HepG2 (cell line): ENCODE measurements around the gene CHRM5. TPM values are rescaled to one million over a fixed set of nuclear protein-coding genes. Genes with fewer than 3 reads are reported as not detected.

Experiments
- ATAC-seq: fragments of 200-7000 bp; cut with Tn5 transposase; 3 replicates; pipeline ENCODE4 v1.9.1; 2020; ENCODE audit warnings: mild to moderate bottlenecking, moderate library complexity
- BruUV-seq: library from RNA; stranded (reverse); fragments of 400-500 nt; replicated peaks from 2 replicates; lab custom pipeline; 2021; lab: Mats Ljungman, UMichigan
- CTCF ChIA-PET: fragments of 300-600 bp; formaldehyde crosslinking; extraction: SDS; loops from one replicate; lab custom pipeline; 2021; ENCODE audit warnings: low total read pairs, inconsistent platforms, low intra/inter-chr PET ratio; lab: Yijun Ruan, JAX
- POLR2A ChIA-PET: fragments of 350-600 bp; sonication (Branson Sonifier 250); formaldehyde crosslinking; loops from one replicate; lab custom pipeline; 2020; ENCODE audit warnings: antibody characterized with exemption, inconsistent platforms; lab: Yijun Ruan, JAX
- DNase-seq: peaks from one replicate; pipeline ENCODE4 v3.0.0-alpha.2; 2015; ENCODE audit warnings: low spot score
- FAIRE-seq: peaks from 3 replicates; lab custom pipeline; 2011; peaks lifted over from hg19 to GRCh38; lab: Jason Lieb, UNC
- H2AFZ ChIP-seq: one replicate; pipeline ENCODE4 v1.6.1; 2011; ENCODE audit warnings: low read length, inconsistent platforms
- H3K27ac ChIP-seq: fragments of 300-600 bp; 3 replicates; pipeline ENCODE4 v1.8.0; 2011; ENCODE audit warnings: mixed run types, mild to moderate bottlenecking, mixed read lengths, low read length, inconsistent platforms; ENCODE audit not compliant: insufficient read depth; ENCODE audit errors: extremely low read length
- H3K27me3 ChIP-seq, 2 experiments: fragments of 200-600 bp in 1 of 2; 2 replicates in 1 of 2; 3 replicates in 1 of 2; pipeline versions ENCODE4 v1.6.0 to v1.8.0; 2011; ENCODE audit warnings: low read length in 2 of 2, mild to moderate bottlenecking in 2 of 2, moderate library complexity in 2 of 2, inconsistent platforms in 1 of 2; ENCODE audit not compliant: insufficient read depth in 2 of 2, control insufficient read depth in 1 of 2
- H3K36me3 ChIP-seq, 2 experiments: fragments of 200-600 bp in 1 of 2; replicated peaks in 1 of 2; 2 replicates in 1 of 2; 3 replicates in 1 of 2; pipeline versions ENCODE4 v1.5.1 to v1.8.0; 2011; ENCODE audit warnings: low read length in 2 of 2, inconsistent platforms in 1 of 2; ENCODE audit not compliant: insufficient read depth in 2 of 2, control insufficient read depth in 1 of 2
- H3K4me1 ChIP-seq: 2 replicates; pipeline ENCODE4 v1.5.1; 2012; ENCODE audit warnings: low read length, inconsistent platforms; ENCODE audit not compliant: insufficient read depth
- H3K4me2 ChIP-seq: 2 replicates; pipeline ENCODE4 v1.6.0; 2011; ENCODE audit warnings: low read depth, low read length, inconsistent platforms
- H3K4me3 ChIP-seq, 3 experiments: fragments of 200-600 bp in 1 of 3; sonication (generic), shearing (Covaris generic) in 1 of 3; replicated peaks in 1 of 3; 2 replicates each; pipeline ENCODE4 v1.5.1; 2011 to 2016; ENCODE audit warnings: low read length in 3 of 3, inconsistent platforms in 2 of 3, low read depth in 2 of 3, mild to moderate bottlenecking in 2 of 3, control low read depth in 1 of 3, mixed read lengths in 1 of 3; ENCODE audit not compliant: insufficient read depth in 1 of 3
- H3K79me2 ChIP-seq: one replicate; pipeline ENCODE4 v1.6.1; 2011; ENCODE audit warnings: low read length, inconsistent platforms; ENCODE audit not compliant: insufficient read depth
- H3K9ac ChIP-seq: 2 replicates; pipeline ENCODE4 v1.6.0; 2011; ENCODE audit warnings: mild to moderate bottlenecking, low read depth, low read length, inconsistent platforms; ENCODE audit not compliant: insufficient read depth
- H3K9me3 ChIP-seq: 2 replicates; pipeline ENCODE4 v1.5.1; 2012; ENCODE audit warnings: mild to moderate bottlenecking, low read length
- H4K20me1 ChIP-seq: 2 replicates; pipeline ENCODE4 v1.6.0; 2011; ENCODE audit warnings: inconsistent platforms, mild to moderate bottlenecking, low read length, moderate library complexity; ENCODE audit not compliant: insufficient read depth
- HNRNPH1 ChIP-seq: fragments of 200-400 bp; formaldehyde crosslinking; optimal IDR thresholded peaks from 2 replicates; pipeline ENCODE3; 2017; ENCODE audit warnings: mild to moderate bottlenecking, low read depth, low read length
- HOXA9 ChIP-seq: sonication (generic); formaldehyde crosslinking; IDR thresholded peaks from 2 replicates; pipeline ENCODE4 v1.8.1; 2022; ENCODE audit warnings: missing genetic modification reagents, mild to moderate bottlenecking, moderate library complexity, borderline replicate concordance
- KDM5B ChIP-seq: sonication (generic); formaldehyde crosslinking; IDR thresholded peaks from 2 replicates; pipeline ENCODE4 v1.4.0; 2020; ENCODE audit warnings: missing genetic modification reagents, mild to moderate bottlenecking, borderline replicate concordance
- KMT2B ChIP-seq: IDR thresholded peaks from 2 replicates; pipeline ENCODE4 v1.6.1; 2016; ENCODE audit warnings: missing genetic modification reagents, missing compliant biosample characterization
- MED13 ChIP-seq: sonication (generic); formaldehyde crosslinking; IDR thresholded peaks from 2 replicates; pipeline ENCODE4 v1.5.0; 2020; ENCODE audit warnings: missing genetic modification reagents
- SKI ChIP-seq: fragments of 450-650 bp; IDR thresholded peaks from one replicate; pipeline ENCODE4 v1.6.1; 2018; ENCODE audit warnings: mild to moderate bottlenecking; ENCODE audit not compliant: partially characterized antibody
- SOX6 ChIP-seq, 2 experiments: fragments of 450-650 bp in 1 of 2; sonication (generic) in 1 of 2; formaldehyde crosslinking in 1 of 2; IDR thresholded peaks; 2 replicates each; pipeline versions ENCODE4 v1.4.0 to v1.6.1; 2017 to 2020; ENCODE audit warnings: antibody characterized with exemption in 1 of 2, mild to moderate bottlenecking in 1 of 2, missing genetic modification reagents in 1 of 2
- SRSF4 ChIP-seq: fragments of 200-400 bp; formaldehyde crosslinking; IDR thresholded peaks from one replicate; pipeline ENCODE4 v1.6.1; 2018; ENCODE audit warnings: mild to moderate bottlenecking, low read depth, low read length, moderate library complexity; ENCODE audit not compliant: poor library complexity, severe bottlenecking
- ZNF562 ChIP-seq: sonication (generic); formaldehyde crosslinking; IDR thresholded peaks from 2 replicates; pipeline ENCODE4 v1.8.0; 2022; ENCODE audit warnings: missing genetic modification reagents, borderline replicate concordance
- WGBS: methylation state at CpG from one replicate; pipeline ENCODE4 v1.1.6; 2017; ENCODE audit warnings: low lambda C conversion rate; 5-methylcytosine and 5-hydroxymethylcytosine counted together
- in situ Hi-C: cut with HindIII; loops from 2 replicates; pipeline ENCODE4 v1.10.0; 2017; ENCODE audit warnings: low pct_unique_long_range_greater_than_20kb; ENCODE audit not compliant: extremely low pct_ligation_motif_present
- intact Hi-C: fragments of 100-400 bp; cut with micrococcal nuclease; formaldehyde crosslinking; loops from one replicate; pipeline ENCODE4 v1.10.0; 2022; ENCODE audit not compliant: unreplicated experiment
- polyA plus RNA-seq, 8 experiments: library from polyadenylated mRNA; depleted of rRNA in 3 of 8; stranded (reverse) in 7 of 8; unstranded in 1 of 8; fragments of >200 nt; fragmentation: Illumina TruSeq in 4 of 8; extraction: Trizol in 4 of 8; gene quantifications; 2 replicates each; pipeline versions ENCODE4 v1.2.1 to v1.2.3, GENCODE V29; 2011 to 2016; ENCODE audit warnings: low read depth in 4 of 8, missing spikeins in 1 of 8, mixed read lengths in 1 of 8; ENCODE audit not compliant: insufficient read depth in 1 of 8
- total RNA-seq, 5 experiments: library from RNA; depleted of rRNA; stranded (reverse); fragments of >200 nt; fragmentation: Illumina TruSeq; extraction: Trizol; gene quantifications; 2 replicates each; pipeline ENCODE4 v1.2.3, GENCODE V29; 2016; ENCODE audit warnings: low read depth in 1 of 5
- TF ChIP-seq, protein P1 (sequence below): sonication (generic); formaldehyde crosslinking; IDR thresholded peaks from 2 replicates; pipeline ENCODE4 v1.4.0; 2020; ENCODE audit warnings: missing genetic modification reagents, mild to moderate bottlenecking, borderline replicate concordance
- TF ChIP-seq, protein P2 (sequence below): IDR thresholded peaks from 2 replicates; pipeline ENCODE4 v1.6.1; 2016; ENCODE audit warnings: missing biosample characterization, missing genetic modification reagents, low read depth
- TF ChIP-seq, protein P3 (sequence below): sonication (generic); formaldehyde crosslinking; IDR thresholded peaks from 2 replicates; pipeline ENCODE4 v1.8.0; 2022; ENCODE audit warnings: mild to moderate bottlenecking, missing genetic modification reagents; ENCODE audit not compliant: insufficient replicate concordance
- TF ChIP-seq, protein P4 (sequence below): fragments of 450-650 bp; IDR thresholded peaks from 2 replicates; pipeline ENCODE4 v1.6.1; 2016

The CHRM5 gene
- total and polyA plus RNA-seq, 2 of the 13 experiments (the other 11 are each of a cell fraction or from before 2014, with no cell fraction given) = not detected

DNA sequence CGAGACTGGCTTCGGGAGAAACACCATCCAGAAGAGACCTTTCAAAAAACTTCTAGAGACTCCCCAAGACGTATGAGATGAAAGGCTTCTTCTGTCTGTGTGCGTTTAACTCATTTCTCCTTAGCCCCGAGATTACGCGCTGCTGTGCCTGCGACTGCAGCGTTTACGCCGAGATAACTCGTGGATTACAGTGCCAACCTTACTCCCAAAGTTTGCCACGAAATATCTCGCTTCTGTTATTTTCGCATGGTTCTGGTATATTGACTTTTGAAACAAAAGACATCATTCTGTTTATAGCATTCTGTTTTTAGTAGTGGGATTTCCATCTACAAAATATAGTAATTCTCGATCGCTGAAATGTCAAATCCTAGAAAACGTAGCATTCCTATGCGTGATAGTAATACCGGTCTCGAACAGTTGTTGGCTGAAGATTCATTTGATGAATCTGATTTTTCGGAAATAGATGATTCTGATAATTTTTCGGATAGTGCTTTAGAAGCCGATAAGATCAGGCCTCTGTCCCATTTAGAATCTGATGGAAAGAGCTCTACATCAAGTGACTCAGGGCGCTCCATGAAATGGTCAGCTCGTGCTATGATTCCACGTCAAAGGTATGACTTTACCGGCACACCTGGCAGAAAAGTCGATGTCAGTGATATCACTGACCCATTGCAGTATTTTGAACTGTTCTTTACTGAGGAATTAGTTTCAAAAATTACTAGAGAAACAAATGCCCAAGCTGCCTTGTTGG lies 134.1 kb downstream of the CHRM5 start (continued):
- TF ChIP-seq KMT2B (CRISPR knock-in tag) (0 out of 2 replicates have a peak, but pooled peaks have one; percentile 3), SOX6 (IDR thresholded peaks at IDR 0.05) (no peak), SOX6 (CRISPR knock-in tag; IDR thresholded peaks at IDR 0.05) (0 out of 2 replicates have a peak, but pooled peaks have one; percentile 25), SRSF4 (peak; percentile 99)
- TF ChIP-seq, protein P1, sequence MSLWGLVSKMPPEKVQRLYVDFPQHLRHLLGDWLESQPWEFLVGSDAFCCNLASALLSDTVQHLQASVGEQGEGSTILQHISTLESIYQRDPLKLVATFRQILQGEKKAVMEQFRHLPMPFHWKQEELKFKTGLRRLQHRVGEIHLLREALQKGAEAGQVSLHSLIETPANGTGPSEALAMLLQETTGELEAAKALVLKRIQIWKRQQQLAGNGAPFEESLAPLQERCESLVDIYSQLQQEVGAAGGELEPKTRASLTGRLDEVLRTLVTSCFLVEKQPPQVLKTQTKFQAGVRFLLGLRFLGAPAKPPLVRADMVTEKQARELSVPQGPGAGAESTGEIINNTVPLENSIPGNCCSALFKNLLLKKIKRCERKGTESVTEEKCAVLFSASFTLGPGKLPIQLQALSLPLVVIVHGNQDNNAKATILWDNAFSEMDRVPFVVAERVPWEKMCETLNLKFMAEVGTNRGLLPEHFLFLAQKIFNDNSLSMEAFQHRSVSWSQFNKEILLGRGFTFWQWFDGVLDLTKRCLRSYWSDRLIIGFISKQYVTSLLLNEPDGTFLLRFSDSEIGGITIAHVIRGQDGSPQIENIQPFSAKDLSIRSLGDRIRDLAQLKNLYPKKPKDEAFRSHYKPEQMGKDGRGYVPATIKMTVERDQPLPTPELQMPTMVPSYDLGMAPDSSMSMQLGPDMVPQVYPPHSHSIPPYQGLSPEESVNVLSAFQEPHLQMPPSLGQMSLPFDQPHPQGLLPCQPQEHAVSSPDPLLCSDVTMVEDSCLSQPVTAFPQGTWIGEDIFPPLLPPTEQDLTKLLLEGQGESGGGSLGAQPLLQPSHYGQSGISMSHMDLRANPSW (CRISPR knock-in tag) = 0 out of 2 replicates have a peak, but pooled peaks have one; percentile 49
- TF ChIP-seq, protein P2, sequence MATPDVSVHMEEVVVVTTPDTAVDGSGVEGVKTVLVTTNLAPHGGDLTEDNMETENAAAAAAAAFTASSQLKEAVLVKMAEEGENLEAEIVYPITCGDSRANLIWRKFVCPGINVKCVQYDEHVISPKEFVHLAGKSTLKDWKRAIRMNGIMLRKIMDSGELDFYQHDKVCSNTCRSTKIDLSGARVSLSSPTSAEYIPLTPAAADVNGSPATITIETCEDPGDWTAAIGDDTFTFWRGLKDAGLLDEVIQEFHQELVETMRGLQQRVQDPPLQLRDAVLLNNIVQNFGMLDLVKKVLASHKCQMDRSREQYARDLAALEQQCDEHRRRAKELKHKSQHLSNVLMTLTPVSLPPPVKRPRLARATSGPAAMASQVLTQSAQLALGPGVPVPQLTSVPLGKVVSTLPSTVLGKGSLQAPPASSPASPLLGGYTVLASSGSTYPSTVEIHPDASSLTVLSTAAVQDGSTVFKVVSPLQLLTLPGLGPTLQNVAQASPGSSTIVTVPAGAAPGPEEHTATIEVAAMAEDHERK (CRISPR knock-in tag) = peak; percentile 30; the same call in 1 of the 2 replicates

DNA sequence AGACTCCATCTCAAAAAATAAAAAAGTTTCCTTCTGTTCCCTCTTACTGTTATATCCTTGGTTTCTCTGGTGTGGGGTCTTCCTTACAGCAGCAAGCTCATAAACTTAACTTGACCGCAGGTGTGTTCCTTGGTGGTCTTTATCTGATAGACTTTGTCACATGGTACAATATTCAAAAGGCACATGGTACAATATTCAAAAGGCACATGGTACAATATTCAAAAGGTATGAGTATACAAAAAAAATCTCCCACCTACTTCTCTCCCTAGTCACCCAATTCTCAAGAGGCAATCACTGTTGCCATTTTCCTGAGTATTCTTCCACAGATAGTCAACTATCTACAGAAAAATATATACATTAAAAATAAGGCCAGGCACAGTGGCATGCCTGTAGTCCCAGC lies 138.1 kb downstream of the CHRM5 start:
- in situ Hi-C loops = no loop called here
- no peak for TF ChIP-seq HOXA9 (CRISPR knock-in tag)
- TF ChIP-seq, protein P3, sequence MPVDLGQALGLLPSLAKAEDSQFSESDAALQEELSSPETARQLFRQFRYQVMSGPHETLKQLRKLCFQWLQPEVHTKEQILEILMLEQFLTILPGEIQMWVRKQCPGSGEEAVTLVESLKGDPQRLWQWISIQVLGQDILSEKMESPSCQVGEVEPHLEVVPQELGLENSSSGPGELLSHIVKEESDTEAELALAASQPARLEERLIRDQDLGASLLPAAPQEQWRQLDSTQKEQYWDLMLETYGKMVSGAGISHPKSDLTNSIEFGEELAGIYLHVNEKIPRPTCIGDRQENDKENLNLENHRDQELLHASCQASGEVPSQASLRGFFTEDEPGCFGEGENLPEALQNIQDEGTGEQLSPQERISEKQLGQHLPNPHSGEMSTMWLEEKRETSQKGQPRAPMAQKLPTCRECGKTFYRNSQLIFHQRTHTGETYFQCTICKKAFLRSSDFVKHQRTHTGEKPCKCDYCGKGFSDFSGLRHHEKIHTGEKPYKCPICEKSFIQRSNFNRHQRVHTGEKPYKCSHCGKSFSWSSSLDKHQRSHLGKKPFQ (CRISPR knock-in tag) = no peak
- no peak for TF ChIP-seq ZNF562
- no peak for TF ChIP-seq HNRNPH1
- TF ChIP-seq KDM5B = no peak
- TF ChIP-seq MED13 (CRISPR knock-in tag) = no peak
- TF ChIP-seq, protein P4, sequence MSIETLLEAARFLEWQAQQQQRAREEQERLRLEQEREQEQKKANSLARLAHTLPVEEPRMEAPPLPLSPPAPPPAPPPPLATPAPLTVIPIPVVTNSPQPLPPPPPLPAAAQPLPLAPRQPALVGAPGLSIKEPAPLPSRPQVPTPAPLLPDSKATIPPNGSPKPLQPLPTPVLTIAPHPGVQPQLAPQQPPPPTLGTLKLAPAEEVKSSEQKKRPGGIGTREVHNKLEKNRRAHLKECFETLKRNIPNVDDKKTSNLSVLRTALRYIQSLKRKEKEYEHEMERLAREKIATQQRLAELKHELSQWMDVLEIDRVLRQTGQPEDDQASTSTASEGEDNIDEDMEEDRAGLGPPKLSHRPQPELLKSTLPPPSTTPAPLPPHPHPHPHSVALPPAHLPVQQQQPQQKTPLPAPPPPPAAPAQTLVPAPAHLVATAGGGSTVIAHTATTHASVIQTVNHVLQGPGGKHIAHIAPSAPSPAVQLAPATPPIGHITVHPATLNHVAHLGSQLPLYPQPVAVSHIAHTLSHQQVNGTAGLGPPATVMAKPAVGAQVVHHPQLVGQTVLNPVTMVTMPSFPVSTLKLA = peak; percentile 86
- TF ChIP-seq SKI = no peak

More for the DNA sequence above, 138.1 kb downstream of the CHRM5 start:
- peaks cover 0 to 1% of the 10 kb centered on the region in 2 experiments; a peak in 1 of 5 replicates for H3K27me3 ChIP-seq
- ChIA-PET POLR2A (interaction anchor here (1.0 kb wide), 1 partner anchor 103 kb away, joined by 3 read pairs; the partner anchor contains the start of gene KATNBL1), CTCF (no interaction called here)
- H3K4me2 ChIP-seq = no peak overlapping the region
- H3K9me3 ChIP-seq = no peaks in the 10 kb centered on the region
- H4K20me1 ChIP-seq = no peaks in the 10 kb centered on the region
- no TSS peak for BruUV-seq
- DNase-seq (no peak), ATAC-seq (no peak), FAIRE-seq (no peak)
- H3K36me3 ChIP-seq = no peaks in the 10 kb centered on the region
- H3K27ac ChIP-seq = no peak overlapping the region
- peaks cover 7% of the 10 kb centered on the region for H3K79me2 ChIP-seq
- H3K4me3 ChIP-seq = no peak overlapping the region
- intact Hi-C loops = loop anchor here (10.0 kb wide), 1 partner anchor 238 kb away; the partner anchor contains the start of genes NOP10 and NUTM1
- no peak overlapping the region for H3K9ac ChIP-seq
- H3K4me1 ChIP-seq = peaks cover 25% of the 10 kb centered on the region
- 95% methylated on average over 1 of the region's 1 CpG for WGBS
- H2AFZ ChIP-seq = no peak overlapping the region
